HG02588 (cell line): ENCODE measurements around the gene NFIC.
"Not testable (repeated sequence)": the region's sequence is repeated elsewhere in the genome, so short reads cannot be mapped to it uniquely, and the experiment has no call there.

ENCODE experiments used
- ATAC-seq: cut with Tn5 transposase; IDR thresholded peaks from one replicate; pipeline ENCODE4 v1.9.1; 2021; ENCODE audit warnings: mild to moderate bottlenecking, moderate library complexity; ENCODE audit not compliant: unreplicated experiment

NFIC gene

DNA sequence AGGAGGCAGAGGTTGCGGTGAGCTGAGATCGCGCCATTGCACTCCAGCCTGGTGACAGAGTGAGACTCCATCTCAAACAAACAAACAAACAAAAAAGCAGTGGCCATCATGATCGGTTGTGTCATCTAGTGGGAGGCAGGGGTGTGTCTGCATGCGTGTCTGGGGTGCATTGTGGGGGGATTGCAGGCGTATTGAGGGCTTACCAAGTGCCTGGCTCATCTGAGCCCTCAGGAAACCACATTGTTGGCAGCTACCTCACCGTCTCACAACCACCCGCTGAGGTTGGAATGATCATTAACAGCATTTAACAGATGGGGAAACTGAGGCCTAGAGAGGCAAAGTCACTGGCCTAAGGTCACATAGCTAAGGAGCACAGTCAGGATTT is 30.5 kb downstream of the NFIC start:
- no peak for ATAC-seq

DNA sequence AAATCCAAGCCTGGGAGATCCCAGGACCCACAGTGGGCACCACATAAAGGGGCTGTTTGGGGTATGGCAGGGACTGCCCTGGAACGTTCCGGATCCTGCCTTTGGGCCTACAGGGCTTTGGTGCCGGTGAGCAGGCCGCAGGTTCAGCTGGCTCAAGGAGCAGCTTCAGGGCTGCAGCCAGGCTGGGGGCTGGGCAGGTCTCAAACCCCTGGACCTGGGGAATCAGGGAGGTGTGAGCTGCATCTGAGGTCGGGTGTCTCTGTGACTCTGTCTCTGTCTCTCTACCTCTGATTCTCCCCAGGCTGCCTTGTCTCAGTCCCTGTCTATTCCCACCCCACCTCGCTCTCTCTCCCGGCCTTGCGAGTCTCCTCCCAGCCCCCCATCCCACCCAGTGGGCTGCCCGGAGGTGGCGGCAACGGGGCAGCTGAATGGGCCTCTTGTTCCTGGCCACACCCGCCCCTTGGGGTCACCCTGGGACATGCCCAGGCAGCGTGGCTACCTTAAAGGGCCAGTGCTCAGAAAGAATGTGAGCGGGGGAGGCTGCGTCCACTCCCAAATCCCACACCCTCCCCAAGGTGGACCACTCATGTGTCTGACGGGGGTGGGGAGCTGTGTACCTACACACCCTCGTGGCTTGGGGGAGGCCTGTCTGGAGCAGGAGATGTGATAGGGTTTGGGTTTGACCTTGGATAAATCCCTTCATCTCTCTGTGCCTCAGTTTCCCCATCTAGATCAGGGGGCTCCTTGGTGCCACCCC is 31.1 kb downstream of the NFIC start:
- ATAC-seq = no peak

DNA sequence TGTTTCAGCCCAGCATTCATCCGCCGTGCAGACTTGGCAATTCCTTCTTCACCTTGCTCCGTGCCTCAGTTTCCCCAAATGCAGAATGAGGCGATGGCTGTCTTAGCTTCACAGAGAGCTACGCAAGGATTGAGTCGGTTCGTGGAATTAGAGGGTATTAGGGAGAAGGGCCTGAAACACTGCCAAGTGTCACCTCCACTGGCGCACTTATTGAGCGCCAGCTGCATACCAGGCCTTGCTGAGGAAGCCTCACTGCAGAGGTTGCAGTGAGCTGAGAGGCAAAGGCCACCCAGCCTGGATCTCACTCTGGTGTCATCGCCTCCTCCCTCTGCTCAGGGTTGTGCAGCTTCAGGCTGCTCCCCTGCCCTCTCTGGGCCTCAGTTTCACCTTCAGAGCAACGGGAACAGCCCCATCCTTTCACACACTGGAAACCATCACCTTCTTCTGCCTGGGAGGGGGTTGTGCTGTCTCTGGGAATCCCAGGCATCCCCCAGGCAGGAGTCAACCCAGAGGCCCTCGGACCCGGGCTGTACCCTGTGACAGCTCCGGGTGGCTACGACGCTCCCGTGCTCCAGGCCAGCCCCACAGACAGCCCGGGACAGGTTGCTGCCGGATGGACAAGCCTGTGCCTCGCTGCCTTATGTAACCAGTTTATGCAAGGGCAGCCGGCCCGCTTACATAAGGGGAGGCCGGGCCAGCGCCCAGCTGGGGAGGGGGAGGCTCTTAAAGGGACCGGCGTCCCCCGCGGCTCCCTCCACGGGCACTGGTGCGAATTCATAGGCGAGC is 31.9 kb downstream of the NFIC start:
- ATAC-seq = no peak

DNA sequence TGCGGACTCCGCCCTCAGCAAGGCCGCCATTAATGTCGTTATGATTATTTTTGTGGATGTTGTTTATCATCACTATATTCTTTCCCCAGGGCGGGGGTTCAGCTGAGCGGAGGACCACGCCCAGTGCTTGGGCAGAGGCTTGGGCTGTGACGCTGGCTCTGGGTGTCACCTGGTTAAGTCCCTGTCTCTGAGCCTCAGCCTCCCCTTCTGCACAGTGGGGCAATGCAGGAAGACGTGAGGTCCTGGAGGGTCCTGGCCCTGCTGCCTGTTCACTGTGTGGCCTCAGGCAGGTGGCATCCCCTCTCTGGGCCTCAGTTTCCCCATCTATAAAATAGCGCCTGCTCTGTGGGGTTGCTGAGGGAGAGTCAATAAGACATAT is 32.5 kb downstream of the NFIC start:
- no peak for ATAC-seq

DNA sequence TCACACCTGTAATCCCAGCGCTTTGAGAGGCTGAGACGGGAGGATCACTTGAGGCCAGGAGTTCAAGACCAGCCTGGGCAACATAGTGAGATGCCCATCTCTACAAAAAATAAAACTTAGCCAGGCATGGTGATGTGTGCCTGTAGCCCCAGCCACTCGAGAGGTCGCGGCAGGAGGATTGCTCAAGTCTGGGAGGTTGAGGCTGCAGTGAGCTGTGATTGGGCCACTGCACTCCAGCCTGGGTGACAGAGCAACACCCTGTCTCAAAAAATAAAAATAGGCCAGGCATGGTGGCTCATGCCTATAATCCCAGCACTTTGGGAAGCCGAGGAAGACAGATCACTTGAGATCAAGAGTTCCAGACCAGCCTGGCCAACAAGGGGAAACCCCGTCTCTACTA is 32.9 kb downstream of the NFIC start:
- not testable (repeated sequence) for ATAC-seq

DNA sequence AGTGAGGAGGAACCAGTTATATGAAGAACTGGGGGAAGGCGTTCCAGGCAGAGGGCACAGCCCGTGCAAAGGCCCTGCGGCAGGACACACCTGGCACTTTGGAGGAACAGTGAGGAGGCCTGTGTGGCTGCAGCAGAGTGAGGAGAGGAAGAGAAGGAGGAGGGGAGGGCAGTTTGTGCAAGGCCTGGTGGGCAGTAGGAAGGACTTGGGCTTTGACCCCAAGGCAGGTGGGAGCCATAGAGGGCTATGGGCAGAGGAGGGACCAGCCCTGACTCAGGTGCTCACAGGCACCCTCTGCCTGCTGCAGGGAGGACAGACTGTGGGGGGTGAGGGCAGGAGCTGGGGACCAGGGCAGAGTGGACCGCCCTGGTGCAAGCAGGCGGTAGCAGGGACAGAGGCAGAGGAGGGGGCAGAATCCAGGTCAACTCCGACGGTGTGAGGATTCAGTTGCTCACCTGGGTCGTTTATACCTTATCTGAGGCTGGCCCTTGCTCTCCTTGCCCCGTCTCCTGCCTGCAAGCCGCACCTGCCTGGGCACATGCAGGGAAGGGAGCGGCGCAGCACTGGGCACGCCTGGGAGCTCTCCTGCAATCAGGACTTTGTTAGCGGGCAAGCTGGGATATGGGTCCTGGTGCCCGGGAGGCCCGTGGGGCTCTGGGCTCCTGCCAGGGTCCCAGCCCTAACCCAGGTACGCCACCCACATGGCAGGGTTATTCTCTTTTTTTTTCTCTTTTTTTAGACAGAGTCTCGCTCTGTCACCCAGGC is 34.8 kb downstream of the NFIC start:
- no peak for ATAC-seq

DNA sequence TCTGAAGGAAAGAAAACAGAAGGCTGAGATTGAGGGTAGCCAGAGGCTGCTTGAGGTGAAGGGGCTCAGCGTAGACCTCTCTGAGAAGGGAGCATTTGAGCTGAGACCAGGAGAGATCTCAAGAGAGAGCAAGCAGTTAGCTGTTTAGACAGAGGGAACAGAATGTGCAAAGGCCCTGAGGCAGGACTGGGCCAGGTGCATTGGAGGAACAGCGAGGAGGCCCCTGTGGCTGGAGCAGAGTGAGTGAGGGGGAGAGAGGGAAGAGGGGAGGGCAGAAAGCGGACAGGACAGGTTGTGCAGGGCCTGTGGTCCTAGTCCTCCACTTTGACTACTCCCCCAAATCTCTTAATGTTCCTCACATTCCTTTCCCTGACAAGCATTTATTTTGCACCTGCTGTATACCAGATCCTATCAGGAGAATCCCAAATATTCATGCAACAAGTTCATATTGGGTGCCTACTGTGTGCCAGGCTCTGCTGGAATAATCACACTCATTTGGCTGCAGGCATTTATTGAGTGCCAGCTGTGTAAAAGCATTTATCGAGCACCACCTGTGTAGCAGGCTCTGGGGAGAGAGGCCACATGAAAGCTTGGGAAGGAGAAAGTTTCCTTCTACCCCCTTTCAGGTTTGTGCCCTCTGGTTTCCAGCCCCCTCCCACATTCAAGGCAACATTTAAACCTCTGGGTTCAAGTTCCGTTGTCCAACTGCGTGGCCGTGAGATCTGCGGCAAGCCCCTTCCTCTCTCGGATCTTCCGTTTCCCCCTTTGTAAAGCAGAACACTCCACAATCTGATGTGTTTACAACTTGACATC is 36.5 kb downstream of the NFIC start:
- no peak for ATAC-seq

DNA sequence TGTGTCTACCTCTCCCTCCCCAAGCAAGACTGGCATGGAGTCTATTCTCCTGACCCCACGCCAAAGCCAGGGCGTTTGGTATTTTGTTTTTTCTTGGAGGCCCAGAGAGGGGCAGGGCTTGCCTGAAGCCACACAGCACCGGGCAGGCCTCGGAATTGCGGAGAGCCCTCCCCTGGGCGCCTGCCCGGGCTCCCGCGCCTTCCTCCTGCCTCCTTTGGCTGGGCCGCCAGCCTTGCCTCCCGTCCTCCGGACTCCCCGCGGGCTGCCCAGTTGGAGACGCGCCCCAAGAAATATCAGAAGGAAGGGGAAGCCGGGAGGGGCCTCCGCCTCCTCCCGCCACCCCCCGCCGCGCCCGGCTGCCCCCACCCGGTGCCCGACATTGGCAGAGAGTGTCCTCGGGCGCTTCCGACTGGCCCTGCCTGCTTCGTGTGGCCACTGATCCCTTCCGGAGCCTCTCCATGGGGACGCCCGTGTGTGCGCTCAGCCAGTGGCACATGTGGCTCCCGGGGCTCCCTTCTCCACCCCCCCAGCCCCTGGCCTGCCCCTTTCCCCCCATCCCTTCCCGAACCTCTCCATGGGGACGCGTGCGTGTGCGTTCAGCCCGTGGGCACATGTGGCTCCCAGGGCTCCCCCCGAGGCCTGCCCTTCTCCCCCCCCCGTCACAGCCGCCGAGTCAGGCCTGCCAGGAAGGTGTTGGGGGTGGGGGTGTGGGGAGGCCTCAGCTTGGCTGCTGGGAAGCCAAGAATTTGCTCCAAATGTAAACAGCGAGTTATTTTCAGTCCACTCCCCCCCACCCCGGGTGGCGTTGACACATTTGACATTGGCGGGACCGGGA is 37.3 kb downstream of the NFIC start:
- ATAC-seq = no peak

DNA sequence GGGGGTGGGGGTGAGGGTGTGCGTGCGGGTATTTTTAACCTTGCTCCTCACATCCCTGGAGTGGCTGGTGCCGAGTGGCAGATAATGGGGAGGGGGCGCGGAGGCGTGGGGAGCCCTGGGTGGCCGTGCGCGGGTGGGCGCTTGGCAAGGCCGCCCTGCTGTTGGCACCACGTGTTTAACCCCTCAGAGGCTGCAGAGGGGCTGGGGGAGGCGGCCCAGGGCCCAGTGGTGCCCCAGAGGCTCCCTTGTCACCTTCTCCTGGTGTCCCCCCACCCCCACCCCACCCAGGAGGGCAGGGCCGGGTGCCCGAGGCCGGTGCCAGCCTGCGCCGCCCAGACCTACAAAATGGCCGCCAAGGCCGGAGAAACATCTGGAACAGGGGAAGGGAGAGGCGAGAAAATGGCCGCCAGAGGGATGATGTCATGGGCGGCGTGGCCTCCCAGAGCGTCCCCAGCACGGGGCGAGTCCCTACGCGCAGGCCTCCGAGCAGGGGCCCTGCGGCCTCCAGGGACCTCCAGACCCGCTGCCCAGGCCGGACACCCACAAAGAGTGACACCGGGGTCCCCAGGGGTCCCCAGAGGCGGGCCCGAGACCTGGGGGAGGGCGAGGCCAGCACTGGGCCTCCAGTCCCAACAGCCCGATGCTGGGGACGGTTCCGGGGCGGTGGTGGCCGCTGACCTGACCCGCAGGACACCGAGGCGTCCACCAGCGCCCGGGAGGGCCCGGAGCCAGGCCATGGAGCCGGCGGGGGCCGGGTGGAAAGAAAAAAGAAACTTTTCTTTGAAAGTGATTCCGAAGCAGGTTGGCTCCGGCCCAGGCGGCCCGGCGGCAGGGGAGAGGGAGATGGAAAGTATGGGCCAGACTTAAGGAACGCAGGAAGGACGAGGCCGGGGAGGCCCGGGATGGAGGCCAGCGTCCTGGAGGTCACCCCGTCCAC is 38.2 kb downstream of the NFIC start:
- ATAC-seq = no peak

DNA sequence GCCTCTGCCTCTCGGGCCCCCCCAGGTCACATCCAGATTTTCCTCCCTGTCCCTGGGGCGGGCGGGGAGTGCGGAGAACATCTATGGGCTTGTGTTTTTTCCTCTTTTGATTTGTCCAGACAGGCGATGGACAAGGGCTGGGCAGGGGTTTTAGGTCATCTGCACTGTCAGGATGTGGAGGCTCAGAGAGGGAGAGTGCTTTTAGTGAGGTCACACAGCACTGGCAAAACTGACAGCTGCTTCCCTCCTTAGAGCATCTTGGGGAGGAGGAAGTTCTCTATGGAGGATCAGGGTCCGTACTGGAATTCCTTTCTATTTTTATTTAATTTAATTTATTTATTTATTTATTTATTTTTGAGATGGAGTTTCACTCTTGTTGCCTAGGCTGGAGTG is 38.9 kb downstream of the NFIC start:
- ATAC-seq = no peak

DNA sequence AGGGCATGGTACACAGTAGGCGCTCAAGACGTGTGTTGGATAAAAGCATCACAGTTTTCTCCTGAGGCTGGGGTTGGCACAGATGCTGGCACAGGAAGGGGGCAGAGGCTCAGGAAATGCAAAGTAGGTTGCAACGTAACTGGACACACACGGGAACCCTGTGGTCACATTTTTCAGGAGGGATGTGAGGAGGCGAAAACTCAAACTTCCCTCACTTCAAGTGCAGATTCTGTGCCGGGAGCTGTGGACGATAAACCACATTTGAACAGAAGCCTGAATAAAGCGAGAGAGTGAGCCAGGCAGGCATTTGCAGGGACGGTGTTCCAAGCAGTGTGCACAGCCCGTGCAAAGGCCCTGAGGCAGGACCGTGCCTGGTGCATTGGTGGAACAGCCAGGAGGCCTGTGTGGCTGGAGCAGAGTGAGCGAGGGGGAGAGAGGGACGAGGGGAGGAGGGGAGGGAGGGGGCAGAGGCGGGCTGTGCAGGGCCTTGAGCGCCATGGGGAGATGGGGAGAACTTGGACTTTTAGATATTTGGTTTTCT is 40.3 kb downstream of the NFIC start:
- no peak for ATAC-seq

DNA sequence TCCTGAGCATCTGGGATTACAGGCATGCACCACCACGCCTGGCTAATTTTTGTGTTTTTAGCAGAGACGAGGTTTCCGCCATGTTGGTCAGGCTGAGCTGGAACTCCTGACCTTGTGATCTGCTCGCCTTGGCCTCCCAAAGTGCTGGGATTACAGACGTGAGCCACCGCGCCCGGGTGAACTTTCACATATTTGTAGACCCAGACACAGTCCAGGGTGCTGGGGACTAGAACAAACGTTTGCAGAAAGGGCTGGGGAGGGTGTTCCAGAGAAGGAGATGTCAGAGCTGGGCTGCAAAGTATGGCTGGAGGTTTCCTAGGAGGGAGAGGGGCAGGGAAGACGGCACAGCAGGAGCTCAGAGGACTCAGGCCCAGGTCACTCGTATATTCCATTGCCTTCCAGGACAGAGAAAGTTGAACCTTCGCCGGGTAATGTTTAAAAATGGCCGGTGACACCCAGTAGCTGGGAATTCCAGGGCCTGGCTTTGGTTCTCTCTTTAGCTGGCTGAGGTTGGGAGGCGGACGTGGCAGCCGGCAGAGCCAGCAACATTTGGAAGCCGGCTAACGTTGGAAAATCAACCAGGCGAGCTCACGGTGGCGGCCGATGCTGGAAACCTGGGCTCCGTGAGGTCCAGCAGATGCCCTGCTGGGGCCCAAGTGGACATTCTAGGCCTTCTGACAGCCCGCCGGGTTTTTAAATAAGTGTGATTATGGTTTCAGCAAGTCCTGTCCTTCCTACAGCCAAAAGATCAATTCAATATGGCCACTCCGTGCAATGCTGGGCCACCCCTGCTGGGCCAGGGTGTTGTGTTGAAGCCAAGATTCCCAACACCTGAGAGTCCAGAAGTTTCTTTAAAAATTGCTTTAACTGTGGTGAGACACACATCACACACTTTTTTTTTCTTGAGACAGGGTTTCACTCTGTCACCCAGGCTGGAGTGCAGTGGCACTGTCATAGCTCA is 41.5 kb downstream of the NFIC start:
- ATAC-seq = no peak

DNA sequence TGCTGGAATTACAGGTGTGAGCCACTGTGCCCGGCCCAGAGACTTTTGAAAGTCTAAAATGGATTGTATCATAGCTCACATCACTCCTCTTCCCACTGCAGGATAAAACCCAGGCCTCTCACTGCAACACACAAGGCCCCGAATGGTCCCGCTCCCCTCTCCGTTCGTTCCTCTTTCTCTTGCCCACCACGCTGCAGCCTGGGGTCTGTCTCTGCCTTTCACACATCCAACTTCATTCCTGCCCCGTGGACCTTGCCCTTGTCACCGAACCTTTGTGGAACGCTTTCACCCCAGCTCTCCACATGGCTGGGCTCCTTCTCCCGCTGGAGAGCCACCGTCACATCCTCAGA is 42.6 kb downstream of the NFIC start:
- no peak for ATAC-seq

DNA sequence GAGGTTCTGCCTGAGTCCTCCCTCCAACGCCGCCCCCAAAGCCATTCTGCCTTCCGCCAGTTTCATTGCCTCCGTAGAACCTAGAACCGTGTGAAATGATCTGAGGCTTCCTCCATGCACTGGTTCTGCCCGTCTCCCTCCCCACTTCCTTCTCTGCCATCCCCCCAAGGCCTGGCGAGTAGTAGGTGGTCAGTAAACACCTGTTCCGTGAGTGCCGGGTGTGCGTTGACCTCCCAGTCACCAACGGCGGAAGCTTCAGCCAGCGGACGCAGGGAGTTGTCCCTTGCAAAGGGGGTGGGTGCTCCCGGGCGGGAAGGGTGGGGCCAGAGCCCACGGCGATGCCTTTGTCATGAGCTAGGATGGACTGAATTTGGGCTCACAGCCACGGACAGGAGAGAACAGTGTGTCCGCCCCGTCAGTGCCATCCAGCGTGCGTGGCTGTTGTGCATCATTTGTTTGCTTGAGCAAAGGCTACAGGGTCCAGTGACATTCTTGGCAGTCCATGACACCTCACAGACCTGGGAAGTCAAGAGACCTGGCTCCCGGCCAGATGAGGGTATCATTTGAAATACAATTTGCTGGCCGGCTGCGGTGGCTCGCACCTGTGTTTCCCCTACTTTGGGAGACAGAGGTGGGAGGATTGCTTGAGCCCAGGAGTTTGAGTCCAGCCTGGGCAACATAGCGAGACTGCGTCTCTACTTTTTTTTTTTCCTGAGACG is 43.1 kb downstream of the NFIC start:
- no peak for ATAC-seq

DNA sequence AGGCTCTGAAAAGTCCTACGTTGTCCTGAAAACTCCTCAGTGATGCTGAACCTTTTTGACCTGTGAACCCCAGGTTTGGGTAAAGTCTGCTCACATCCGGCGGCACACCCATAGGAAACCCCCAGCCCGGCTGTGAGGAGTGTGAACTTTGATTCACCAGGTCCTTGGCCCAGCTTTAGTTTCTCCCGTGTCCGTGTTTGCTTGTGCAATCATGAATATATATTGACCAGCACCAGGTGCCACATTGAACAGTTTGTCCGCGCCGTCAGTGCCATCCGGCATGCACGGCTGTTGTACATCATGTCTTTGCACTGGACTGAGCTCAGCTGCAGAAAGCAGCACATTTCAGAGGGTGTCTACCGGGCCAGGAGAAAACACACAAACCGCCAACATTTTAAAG is 45.3 kb downstream of the NFIC start:
- no peak for ATAC-seq

DNA sequence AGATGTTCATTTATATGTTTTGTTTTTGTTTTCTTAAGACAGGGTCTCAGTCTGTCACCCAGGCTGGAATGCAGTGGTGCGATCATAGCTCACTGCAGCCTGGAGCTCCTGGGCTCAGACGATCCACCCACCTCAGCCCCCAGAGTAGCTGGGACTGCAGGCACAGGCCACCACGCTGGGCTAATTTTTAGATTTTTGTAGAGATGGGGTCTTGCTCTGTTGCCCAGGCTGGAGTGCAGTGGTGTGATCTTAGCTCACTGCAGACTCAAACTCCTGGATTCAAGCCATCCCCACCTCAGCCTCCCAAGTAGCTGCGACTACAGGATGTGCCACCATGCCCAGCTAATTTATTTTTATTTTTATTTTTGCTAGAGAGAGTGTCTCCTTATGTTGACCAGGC is 45.7 kb downstream of the NFIC start:
- ATAC-seq = no peak

DNA sequence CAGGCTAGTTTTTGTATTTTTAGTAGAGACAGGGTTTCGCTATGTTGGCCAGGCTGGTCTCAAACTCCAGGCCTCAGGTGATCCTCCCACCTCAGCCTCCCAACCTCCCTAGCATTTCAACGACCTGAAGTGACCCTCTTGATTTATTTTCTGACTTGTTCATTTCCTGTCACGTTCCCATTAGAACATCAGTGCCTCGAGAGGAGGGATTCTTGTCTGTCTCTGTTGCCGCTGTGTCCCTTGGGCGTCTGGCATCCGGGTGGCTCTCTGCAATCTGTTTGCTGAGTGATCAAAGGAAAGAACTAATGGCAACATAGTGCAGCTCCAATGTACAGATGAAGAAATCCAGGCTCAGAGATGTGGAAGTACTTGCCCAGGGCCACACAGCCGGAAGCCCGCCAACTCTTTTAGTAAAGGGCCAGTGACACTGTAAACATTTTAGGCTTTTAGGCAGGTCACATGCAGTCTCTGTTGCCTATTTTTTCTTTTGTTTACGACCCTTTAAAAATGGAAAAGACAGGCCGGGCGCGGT is 47.5 kb downstream of the NFIC start:
- ATAC-seq = no peak
